Lung (tissue), 12 donors: Measurements from ENCODE around the gene CFAP410. TPM values are rescaled to one million over a fixed set of nuclear protein-coding genes. Genes with fewer than 3 reads are reported as not detected.

ENCODE experiments used
- ATAC-seq: fragments of 200-7000 bp; cut with Tn5 transposase; one replicate; pipeline ENCODE4 v1.9.1; 2020; ENCODE audit warnings: moderate number of reproducible peaks; ENCODE audit not compliant: insufficient read depth, low FRiP score
- DNase-seq, 3 donors: peaks; one replicate each; pipeline ENCODE4 v3.0.0-alpha.2; 2013 to 2017
- H3K27ac ChIP-seq, 2 donors: one replicate each; pipeline ENCODE4 v1.5.1; 2013; ENCODE audit warnings: mild to moderate bottlenecking in 2 of 2, moderate library complexity in 2 of 2, control low read depth in 1 of 2, inconsistent platforms in 1 of 2, low read depth in 1 of 2, low read length in 1 of 2
- H3K27me3 ChIP-seq, 3 donors: one replicate each; pipeline ENCODE4 v1.5.1; 2013; ENCODE audit warnings: low read length in 2 of 3; ENCODE audit not compliant: control insufficient read depth in 3 of 3, insufficient read depth in 3 of 3
- H3K36me3 ChIP-seq, 4 donors: one replicate each; pipeline ENCODE4 v1.5.1; 2013; ENCODE audit warnings: low read length in 4 of 4, mild to moderate bottlenecking in 1 of 4, moderate library complexity in 1 of 4; ENCODE audit not compliant: control insufficient read depth in 4 of 4, insufficient read depth in 4 of 4
- H3K4me1 ChIP-seq, 5 donors: one replicate each; pipeline ENCODE4 v1.5.1; 2013; ENCODE audit warnings: low read length in 5 of 5, mild to moderate bottlenecking in 2 of 5, moderate library complexity in 1 of 5; ENCODE audit not compliant: control insufficient read depth in 5 of 5, insufficient read depth in 5 of 5
- H3K4me3 ChIP-seq: one replicate; pipeline ENCODE4 v1.5.1; 2013; ENCODE audit warnings: mild to moderate bottlenecking, control low read depth, moderate library complexity
- H3K9ac ChIP-seq, 2 donors: one replicate each; pipeline ENCODE4 v1.5.1; 2013; ENCODE audit warnings: low read length in 2 of 2, control low read depth in 1 of 2; ENCODE audit not compliant: insufficient read depth in 1 of 2
- H3K9me3 ChIP-seq, 4 donors: one replicate each; pipeline ENCODE4 v1.5.1; 2013; ENCODE audit warnings: low read length in 3 of 4, mild to moderate bottlenecking in 1 of 4, moderate library complexity in 1 of 4; ENCODE audit not compliant: control insufficient read depth in 4 of 4, insufficient read depth in 3 of 4
- WGBS, 2 donors: extraction: QIAGEN DNeasy Blood & Tissue Kit; methylation state at CpG; one replicate each; pipeline ENCODE4 v1.1.7; 2013; 5-methylcytosine and 5-hydroxymethylcytosine counted together
- polyA plus RNA-seq, 2 donors: library from polyadenylated mRNA; stranded (reverse); fragments of 200-250 nt; gene quantifications; one replicate each; pipeline ENCODE4 v1.2.1, GENCODE V29; 2013
- total RNA-seq, 2 donors: library from RNA; depleted of rRNA in 1 of 2; stranded (reverse); fragments of >200 nt in 1 of 2; gene quantifications; one replicate each; pipeline ENCODE4 v1.2.1, GENCODE V29; 2014 to 2021
- TF ChIP-seq, protein P1 (sequence below): IDR thresholded peaks from 2 replicates; pipeline ENCODE4 v1.5.1; 2012; ENCODE audit warnings: mild to moderate bottlenecking; ENCODE audit errors: control extremely low read depth, extremely low read depth
- donor health status: control.
- donor health status: control.
- donor health status: Bipolar disorder and iron deficiency.
- donor health status: healthy.
- donor health status: DM: yes; HTN: yes; CAD: no.

CFAP410 gene
- total and polyA plus RNA-seq, 4 donors: 24.3 to 72.7 (median 39.5) TPM

DNA sequence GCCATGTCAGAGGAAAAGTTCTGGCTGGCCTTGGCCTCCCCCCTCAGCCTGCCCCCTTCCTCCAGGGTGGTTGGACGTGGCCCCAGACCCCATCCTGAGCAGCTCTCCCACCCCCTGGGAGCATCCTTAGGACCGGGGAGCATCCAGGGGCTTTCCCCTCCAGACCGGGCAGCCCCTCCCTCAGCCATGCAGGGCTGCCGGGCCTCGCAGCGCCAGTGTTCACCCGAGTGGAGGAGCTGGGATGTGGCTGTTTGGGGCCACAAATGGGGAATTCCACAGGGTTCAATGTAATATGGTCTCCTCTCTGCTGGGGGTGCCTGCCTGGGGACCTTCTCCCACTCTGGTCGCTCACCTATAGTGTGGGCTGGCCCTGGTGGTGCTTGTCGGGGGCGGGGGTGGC, 43.5 kb downstream of the CFAP410 start:
- no peak for DNase-seq
- no peak for ATAC-seq
- Histone ChIP-seq H3K27ac (no peak overlapping the region), H3K4me3 (no peak overlapping the region), H3K4me1 (peaks cover 0 to 23% (median 3%) of the 10 kb centered on the region in 5 donors), H3K27me3 (no peaks in the 10 kb centered on the region), H3K9ac (no peak overlapping the region), H3K9me3 (no peaks in the 10 kb centered on the region), H3K36me3 (no peaks in the 10 kb centered on the region)
- WGBS, 2 donors: 66 to 74% methylated on average over 10 of the region's 10 CpGs
- TF ChIP-seq, protein P1, sequence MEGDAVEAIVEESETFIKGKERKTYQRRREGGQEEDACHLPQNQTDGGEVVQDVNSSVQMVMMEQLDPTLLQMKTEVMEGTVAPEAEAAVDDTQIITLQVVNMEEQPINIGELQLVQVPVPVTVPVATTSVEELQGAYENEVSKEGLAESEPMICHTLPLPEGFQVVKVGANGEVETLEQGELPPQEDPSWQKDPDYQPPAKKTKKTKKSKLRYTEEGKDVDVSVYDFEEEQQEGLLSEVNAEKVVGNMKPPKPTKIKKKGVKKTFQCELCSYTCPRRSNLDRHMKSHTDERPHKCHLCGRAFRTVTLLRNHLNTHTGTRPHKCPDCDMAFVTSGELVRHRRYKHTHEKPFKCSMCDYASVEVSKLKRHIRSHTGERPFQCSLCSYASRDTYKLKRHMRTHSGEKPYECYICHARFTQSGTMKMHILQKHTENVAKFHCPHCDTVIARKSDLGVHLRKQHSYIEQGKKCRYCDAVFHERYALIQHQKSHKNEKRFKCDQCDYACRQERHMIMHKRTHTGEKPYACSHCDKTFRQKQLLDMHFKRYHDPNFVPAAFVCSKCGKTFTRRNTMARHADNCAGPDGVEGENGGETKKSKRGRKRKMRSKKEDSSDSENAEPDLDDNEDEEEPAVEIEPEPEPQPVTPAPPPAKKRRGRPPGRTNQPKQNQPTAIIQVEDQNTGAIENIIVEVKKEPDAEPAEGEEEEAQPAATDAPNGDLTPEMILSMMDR: no peak

DNA sequence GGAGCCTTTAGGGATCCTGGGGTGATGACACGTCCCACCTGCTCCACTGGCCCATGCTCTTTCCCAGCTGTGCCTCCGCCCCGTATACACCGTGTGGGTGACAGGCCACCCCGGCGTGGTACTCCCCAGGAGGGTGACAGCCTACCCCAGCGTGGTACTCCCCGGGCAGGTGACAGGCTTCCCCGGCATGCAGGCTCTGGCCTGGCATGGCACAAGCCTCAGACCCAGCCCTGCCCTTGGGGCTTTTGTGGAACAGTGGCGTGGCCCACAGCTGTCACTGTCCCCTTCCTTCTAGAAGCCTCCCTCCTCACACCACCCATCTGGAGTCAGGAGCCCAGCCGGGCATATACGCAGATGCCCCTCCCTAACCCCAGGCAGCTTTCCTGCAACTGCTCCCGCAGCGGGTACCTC, 44.0 kb downstream of the CFAP410 start:
- Histone ChIP-seq H3K27ac (no peak overlapping the region), H3K9me3 (no peaks in the 10 kb centered on the region), H3K27me3 (no peaks in the 10 kb centered on the region), H3K9ac (no peak overlapping the region), H3K4me3 (no peak overlapping the region), H3K4me1 (peaks cover 0 to 23% (median 2%) of the 10 kb centered on the region in 5 donors), H3K36me3 (no peaks in the 10 kb centered on the region)
- TF ChIP-seq, protein P1: no peak
- ATAC-seq: no peak
- WGBS, 2 donors: 78 to 79% methylated on average over 12 to 14 of the region's 14 CpGs
- no peak for DNase-seq

DNA sequence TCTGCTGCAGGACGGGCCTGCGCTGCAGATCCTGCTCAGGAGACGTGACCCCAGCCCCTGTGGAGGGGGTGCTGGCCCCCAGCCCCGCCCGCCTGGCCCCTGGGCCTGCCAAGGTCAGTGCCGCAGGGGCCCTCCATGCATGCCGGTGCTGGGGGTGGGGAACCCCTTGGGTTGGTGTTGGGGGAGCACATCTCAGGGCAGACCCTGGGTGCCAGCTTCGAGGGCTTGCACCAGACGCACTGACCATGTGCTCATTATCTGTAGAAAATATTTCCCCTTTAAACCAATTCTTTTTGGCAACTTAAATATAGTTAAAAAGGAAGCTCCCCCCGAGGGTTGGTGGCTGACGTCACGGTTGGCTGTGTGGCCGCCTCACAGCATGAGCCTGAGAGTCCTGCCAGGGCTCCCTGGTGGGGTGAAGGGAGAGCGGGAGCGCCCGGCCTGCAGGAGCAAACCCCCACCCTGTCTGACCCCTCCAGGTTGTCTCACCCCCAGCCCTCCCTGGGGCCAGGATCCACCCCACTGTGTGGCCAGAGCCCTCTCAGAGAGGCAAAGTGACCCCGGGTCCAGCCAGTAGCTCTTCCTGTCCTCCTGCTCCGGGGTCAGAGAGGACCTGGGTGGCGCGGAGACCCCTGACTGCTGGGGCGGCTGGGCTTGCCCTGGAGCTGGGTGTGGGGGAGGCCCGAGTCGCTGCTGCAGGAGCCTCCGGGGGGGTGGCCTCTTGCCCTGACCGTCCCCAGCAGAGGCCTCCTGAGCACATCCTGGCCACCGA, 44.6 kb downstream of the CFAP410 start:
- TF ChIP-seq, protein P1: no peak
- Histone ChIP-seq H3K27ac (no peak overlapping the region), H3K4me1 (peaks cover 0 to 22% (median 2%) of the 10 kb centered on the region in 5 donors), H3K36me3 (no peaks in the 10 kb centered on the region), H3K9me3 (no peaks in the 10 kb centered on the region), H3K9ac (no peak overlapping the region), H3K4me3 (no peak overlapping the region), H3K27me3 (no peaks in the 10 kb centered on the region)
- DNase-seq (peak; percentile 70 to 81 (median 73)), ATAC-seq (no peak)
- 69 to 73% methylated on average over 24 to 26 of the region's 26 CpGs for WGBS, 2 donors
